Measurements from ENCODE around the gene SLMAP. TPM values are rescaled to one million over a fixed set of nuclear protein-coding genes. Genes with fewer than 3 reads are reported as not detected.

The SLMAP gene
- total RNA-seq, 1 donor from 2014 or later = 60.3 TPM

GRCh38 chr3:57977818-57978235 is 221.7 kb downstream of the SLMAP start:
- Mint-ChIP-seq H3K4me1 (ENCODE audit: low read depth) (peaks cover 5% of the 10 kb centered on the region), H3K4me3 (no peak overlapping the region), H3K36me3 (ENCODE audit: low read depth) (peaks cover under 1% of the 10 kb centered on the region), H3K27ac (no peak overlapping the region), H3K9me3 (no peaks in the 10 kb centered on the region), H3K27me3 (ENCODE audit: insufficient read depth) (no peaks in the 10 kb centered on the region)
- intact Hi-C loops (cut with micrococcal nuclease) = no loop called here
- DNase-seq (ENCODE audit: low spot score) = no peak

DNA sequence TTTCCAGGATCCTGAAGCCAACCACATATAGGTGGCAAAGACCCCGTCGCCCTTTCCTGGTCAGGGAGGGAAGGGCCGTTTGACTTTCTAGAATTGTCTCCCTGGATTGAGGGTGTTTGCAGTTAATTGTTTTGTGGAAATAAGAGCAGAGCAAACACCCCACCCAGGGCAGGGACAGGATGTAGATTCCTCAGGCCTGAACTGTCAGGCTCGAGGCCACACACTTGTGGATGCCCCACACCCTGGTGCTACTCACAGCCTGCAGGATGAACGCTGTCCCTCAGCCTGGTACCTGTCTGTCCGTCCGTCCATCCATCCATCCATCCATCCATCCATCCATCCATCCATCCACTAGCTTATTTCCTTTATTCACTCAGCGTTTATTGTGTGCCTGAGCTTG is 222.2 kb downstream of the SLMAP start:
- Mint-ChIP-seq H3K27ac (no peak overlapping the region), H3K4me1 (ENCODE audit: low read depth) (peaks cover 10% of the 10 kb centered on the region), H3K9me3 (no peaks in the 10 kb centered on the region), H3K4me3 (no peak overlapping the region), H3K36me3 (ENCODE audit: low read depth) (peaks cover 2% of the 10 kb centered on the region), H3K27me3 (ENCODE audit: insufficient read depth) (no peaks in the 10 kb centered on the region)
- intact Hi-C loops (cut with micrococcal nuclease) = no loop called here
- no peak for DNase-seq (ENCODE audit: low spot score)

Other genes with a start within 250 kb of the SLMAP start
- gene DNAH12, start 212.0 kb upstream of the SLMAP start, total RNA-seq = 0.17 TPM in 1 of 2 replicates, not detected in the other
- gene PDE12, start 200.0 kb upstream of the SLMAP start, total RNA-seq = 34.7 and 34.9 TPM in 2 replicates
- 93.2 and 97.0 TPM in 2 replicates for gene ARF4, start 159.0 kb upstream of the SLMAP start, total RNA-seq
- gene DENND6A, start 63.2 kb upstream of the SLMAP start, total RNA-seq = 23.6 and 26.2 TPM in 2 replicates